HepG2 (cell line): ENCODE measurements around the gene GMEB2. TPM values are rescaled to one million over a fixed set of nuclear protein-coding genes. Genes with fewer than 3 reads are reported as not detected.

Experiments
- ESRRA ChIP-seq: sonication (generic); formaldehyde crosslinking; IDR thresholded peaks from 2 replicates; pipeline ENCODE4 v1.5.1; 2020; ENCODE audit warnings: mild to moderate bottlenecking, low read depth, missing genetic modification reagents
- FOXK1 ChIP-seq: sonication (generic); formaldehyde crosslinking; IDR thresholded peaks from 2 replicates; pipeline ENCODE4 v1.4.0; 2020; ENCODE audit warnings: low read depth, missing genetic modification reagents, borderline replicate concordance
- HHEX ChIP-seq: IDR thresholded peaks from 2 replicates; pipeline ENCODE4 v1.6.1; 2016; ENCODE audit warnings: control low read depth
- LCORL ChIP-seq, 2 experiments: fragments of 450-650 bp in 1 of 2; sonication (generic) in 1 of 2; formaldehyde crosslinking in 1 of 2; IDR thresholded peaks; 2 replicates each; pipeline versions ENCODE4 v1.5.0 to v1.6.1; 2017 to 2020; ENCODE audit warnings: antibody characterized with exemption in 1 of 2, missing genetic modification reagents in 1 of 2
- MED1 ChIP-seq: sonication (generic); formaldehyde crosslinking; IDR thresholded peaks from 2 replicates; pipeline ENCODE4 v1.4.0; 2020; ENCODE audit warnings: missing genetic modification reagents
- MIXL1 ChIP-seq: IDR thresholded peaks from 2 replicates; pipeline ENCODE4 v1.6.1; 2016
- MTF2 ChIP-seq: sonication (generic); formaldehyde crosslinking; IDR thresholded peaks from 2 replicates; pipeline ENCODE4 v1.5.0; 2020; ENCODE audit warnings: missing genetic modification reagents, borderline replicate concordance
- NAIF1 ChIP-seq: sonication (generic); formaldehyde crosslinking; IDR thresholded peaks from 2 replicates; pipeline ENCODE4 v1.5.0; 2020; ENCODE audit warnings: mild to moderate bottlenecking, missing genetic modification reagents, borderline replicate concordance
- NFIB ChIP-seq: sonication (generic); formaldehyde crosslinking; IDR thresholded peaks from 2 replicates; pipeline ENCODE4 v1.9.0; 2021; ENCODE audit warnings: missing genetic modification reagents, mild to moderate bottlenecking, borderline replicate concordance
- NFRKB ChIP-seq: fragments of 450-650 bp; IDR thresholded peaks from 2 replicates; pipeline ENCODE4 v1.6.1; 2017
- PAF1 ChIP-seq: IDR thresholded peaks from 2 replicates; pipeline ENCODE4 v1.6.1; 2016; ENCODE audit warnings: missing genetic modification reagents, missing compliant biosample characterization
- RCOR2 ChIP-seq: IDR thresholded peaks from 2 replicates; pipeline ENCODE4 v1.6.1; 2016; ENCODE audit warnings: missing biosample characterization, missing genetic modification reagents
- TBL1XR1 ChIP-seq: fragments of 150-350 bp; IDR thresholded peaks from 2 replicates; pipeline ENCODE4 v1.6.1; 2014; ENCODE audit warnings: borderline replicate concordance, low read length; ENCODE audit not compliant: partially characterized antibody
- TBX2 ChIP-seq: sonication (generic); formaldehyde crosslinking; IDR thresholded peaks from 2 replicates; pipeline ENCODE4 v1.5.0; 2020; ENCODE audit warnings: missing genetic modification reagents, mild to moderate bottlenecking, borderline replicate concordance
- WIZ ChIP-seq: sonication (generic); formaldehyde crosslinking; IDR thresholded peaks from 2 replicates; pipeline ENCODE4 v1.5.1; 2020; ENCODE audit warnings: mild to moderate bottlenecking, missing genetic modification reagents
- ZNF24 ChIP-seq: fragments of 450-650 bp; IDR thresholded peaks from 2 replicates; pipeline ENCODE4 v1.6.1; 2017; ENCODE audit warnings: antibody characterized with exemption, mild to moderate bottlenecking
- ZNF335 ChIP-seq: sonication (generic); formaldehyde crosslinking; IDR thresholded peaks from 2 replicates; pipeline ENCODE4 v1.4.0; 2020; ENCODE audit warnings: missing genetic modification reagents
- ZNF33B ChIP-seq: sonication (generic); formaldehyde crosslinking; IDR thresholded peaks from 2 replicates; pipeline ENCODE4 v1.5.1; 2020; ENCODE audit warnings: mild to moderate bottlenecking, missing genetic modification reagents
- ZNF460 ChIP-seq: sonication (generic); formaldehyde crosslinking; IDR thresholded peaks from 2 replicates; pipeline ENCODE4 v1.5.1; 2020; ENCODE audit warnings: missing genetic modification reagents, mild to moderate bottlenecking, borderline replicate concordance
- ZNF670 ChIP-seq: sonication (generic); formaldehyde crosslinking; IDR thresholded peaks from 2 replicates; pipeline ENCODE4 v1.8.0; 2022; ENCODE audit warnings: mild to moderate bottlenecking, missing genetic modification reagents, borderline replicate concordance
- ZNF720 ChIP-seq: sonication (generic); formaldehyde crosslinking; IDR thresholded peaks from 2 replicates; pipeline ENCODE4 v1.4.0; 2020; ENCODE audit warnings: missing genetic modification reagents
- ZNF746 ChIP-seq: sonication (generic); formaldehyde crosslinking; IDR thresholded peaks from 2 replicates; pipeline ENCODE4 v1.8.0; 2022; ENCODE audit warnings: mild to moderate bottlenecking, missing genetic modification reagents
- ZNF747 ChIP-seq: sonication (generic); formaldehyde crosslinking; IDR thresholded peaks from 2 replicates; pipeline ENCODE4 v1.8.1; 2023; ENCODE audit warnings: missing genetic modification reagents, mild to moderate bottlenecking, borderline replicate concordance
- ZNF775 ChIP-seq: sonication (generic); formaldehyde crosslinking; IDR thresholded peaks from 2 replicates; pipeline ENCODE4 v1.4.0; 2020; ENCODE audit warnings: missing genetic modification reagents, mild to moderate bottlenecking, moderate library complexity, borderline replicate concordance
- ZNF839 ChIP-seq: sonication (generic); formaldehyde crosslinking; IDR thresholded peaks from 2 replicates; pipeline ENCODE4 v1.4.0; 2020; ENCODE audit warnings: missing genetic modification reagents, mild to moderate bottlenecking, borderline replicate concordance
- ZSCAN31 ChIP-seq: sonication (generic); formaldehyde crosslinking; IDR thresholded peaks from 2 replicates; pipeline ENCODE4 v1.5.0; 2020; ENCODE audit warnings: low read depth, mild to moderate bottlenecking, missing genetic modification reagents
- polyA plus RNA-seq, 8 experiments: library from polyadenylated mRNA; depleted of rRNA in 3 of 8; stranded (reverse) in 7 of 8; unstranded in 1 of 8; fragments of >200 nt; fragmentation: Illumina TruSeq in 4 of 8; extraction: Trizol in 4 of 8; gene quantifications; 2 replicates each; pipeline versions ENCODE4 v1.2.1 to v1.2.3, GENCODE V29; 2011 to 2016; ENCODE audit warnings: low read depth in 4 of 8, missing spikeins in 1 of 8, mixed read lengths in 1 of 8; ENCODE audit not compliant: insufficient read depth in 1 of 8
- total RNA-seq, 5 experiments: library from RNA; depleted of rRNA; stranded (reverse); fragments of >200 nt; fragmentation: Illumina TruSeq; extraction: Trizol; gene quantifications; 2 replicates each; pipeline ENCODE4 v1.2.3, GENCODE V29; 2016; ENCODE audit warnings: low read depth in 1 of 5
- TF ChIP-seq, protein P1 (sequence below): sonication (generic); formaldehyde crosslinking; IDR thresholded peaks from 2 replicates; pipeline ENCODE4 v1.4.0; 2020; ENCODE audit warnings: mild to moderate bottlenecking, missing genetic modification reagents
- TF ChIP-seq, protein P2 (sequence below): sonication (generic); formaldehyde crosslinking; IDR thresholded peaks from 2 replicates; pipeline ENCODE4 v1.5.1; 2020; ENCODE audit warnings: missing genetic modification reagents, mild to moderate bottlenecking, borderline replicate concordance
- TF ChIP-seq, protein P3 (sequence below): IDR thresholded peaks from 2 replicates; pipeline ENCODE4 v1.6.1; 2016; ENCODE audit warnings: low read depth, control low read depth

The GMEB2 gene
- total and polyA plus RNA-seq, 2 of the 13 experiments (the other 11 are each of a cell fraction or from before 2014, with no cell fraction given), result 10.6 to 12.4 TPM

DNA sequence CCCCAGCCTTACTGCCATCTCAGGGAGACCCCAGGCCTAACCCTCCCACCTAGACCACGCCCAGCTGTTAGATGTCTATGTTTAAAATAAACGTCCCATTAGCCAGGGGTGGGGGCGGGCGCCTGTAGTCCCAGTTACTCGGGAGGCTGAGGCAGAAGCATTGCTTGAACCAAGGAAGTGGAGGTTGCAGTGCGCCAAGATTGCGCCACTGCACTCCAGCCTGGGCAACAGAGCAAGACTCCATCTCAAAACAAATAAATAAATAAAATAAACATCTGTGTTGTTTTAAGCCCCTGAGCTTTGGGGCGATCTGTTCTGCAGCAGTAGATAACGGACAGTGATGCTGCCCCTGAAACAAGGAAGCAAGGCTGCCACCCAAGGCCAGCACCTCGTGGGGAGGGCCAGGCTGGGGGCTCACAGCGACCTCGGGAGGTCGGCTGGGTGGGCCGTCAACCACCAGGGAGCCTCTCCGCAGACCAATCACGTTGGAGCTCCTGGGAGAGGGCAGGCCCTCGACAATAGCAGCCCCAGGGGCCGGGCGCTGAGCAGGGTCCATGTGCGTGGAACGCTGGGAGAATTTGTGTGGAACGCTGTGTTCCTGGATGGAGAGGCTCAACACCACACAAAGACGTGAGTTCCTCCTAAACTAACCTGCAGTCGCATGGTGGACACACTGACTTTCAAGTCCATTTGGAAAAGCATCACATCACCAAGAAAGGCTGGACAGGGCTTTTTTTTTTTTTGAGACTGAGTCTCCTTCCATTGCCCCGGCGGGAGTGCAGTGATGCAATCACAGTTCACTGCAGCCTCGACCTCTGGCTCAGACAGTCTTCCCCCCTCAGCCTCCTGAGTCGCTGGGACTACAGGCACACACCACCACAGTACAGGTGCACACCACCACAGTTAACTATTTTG, 51.8 kb downstream of the GMEB2 start (continued):
- TF ChIP-seq ZNF460 (CRISPR knock-in tag), result peak; percentile 98
- TF ChIP-seq ZNF24, result no peak
- 0 out of 2 replicates have a peak, but pooled peaks have one; percentile 34 for TF ChIP-seq ZNF746 (CRISPR knock-in tag)
- TF ChIP-seq, protein P1, sequence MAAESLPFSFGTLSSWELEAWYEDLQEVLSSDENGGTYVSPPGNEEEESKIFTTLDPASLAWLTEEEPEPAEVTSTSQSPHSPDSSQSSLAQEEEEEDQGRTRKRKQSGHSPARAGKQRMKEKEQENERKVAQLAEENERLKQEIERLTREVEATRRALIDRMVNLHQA (CRISPR knock-in tag), result no peak
- no peak for TF ChIP-seq NAIF1 (CRISPR knock-in tag)
- no peak for TF ChIP-seq NFRKB
- TF ChIP-seq MTF2, result no peak
- no peak for TF ChIP-seq LCORL (IDR thresholded peaks at IDR 0.05)
- TF ChIP-seq LCORL (CRISPR knock-in tag; IDR thresholded peaks at IDR 0.05), result 0 out of 2 replicates have a peak, but pooled peaks have one; percentile 7
- TF ChIP-seq FOXK1 (CRISPR knock-in tag), result no peak
- TF ChIP-seq MED1 (CRISPR knock-in tag), result no peak
- no peak for TF ChIP-seq HHEX (CRISPR knock-in tag)
- peak; percentile 12; the same call in 1 of the 2 replicates for TF ChIP-seq TBX2 (CRISPR knock-in tag)
- no peak for TF ChIP-seq ZNF839
- TF ChIP-seq RCOR2 (CRISPR knock-in tag), result no peak; the same call in 1 of the 2 replicates
- TF ChIP-seq ZNF670, result peak; percentile 59; the same call in 1 of the 2 replicates
- no peak for TF ChIP-seq ZNF747
- no peak for TF ChIP-seq PAF1
- TF ChIP-seq WIZ (CRISPR knock-in tag), result no peak; the same call in 1 of the 2 replicates
- no peak for TF ChIP-seq ZNF720 (CRISPR knock-in tag)
- TF ChIP-seq NFIB (CRISPR knock-in tag), result no peak
- TF ChIP-seq MIXL1, result no peak
- TF ChIP-seq ESRRA (CRISPR knock-in tag), result no peak
- TF ChIP-seq ZNF775 (CRISPR knock-in tag), result no peak
- TF ChIP-seq TBL1XR1, result no peak
- no peak for TF ChIP-seq ZNF335 (CRISPR knock-in tag)
- no peak; the same call in 1 of the 2 replicates for TF ChIP-seq ZNF33B (CRISPR knock-in tag)
- TF ChIP-seq ZSCAN31, result no peak
- TF ChIP-seq, protein P2, sequence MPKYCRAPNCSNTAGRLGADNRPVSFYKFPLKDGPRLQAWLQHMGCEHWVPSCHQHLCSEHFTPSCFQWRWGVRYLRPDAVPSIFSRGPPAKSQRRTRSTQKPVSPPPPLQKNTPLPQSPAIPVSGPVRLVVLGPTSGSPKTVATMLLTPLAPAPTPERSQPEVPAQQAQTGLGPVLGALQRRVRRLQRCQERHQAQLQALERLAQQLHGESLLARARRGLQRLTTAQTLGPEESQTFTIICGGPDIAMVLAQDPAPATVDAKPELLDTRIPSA, result peak; percentile 86; the same call in 1 of the 2 replicates
- TF ChIP-seq, protein P3, sequence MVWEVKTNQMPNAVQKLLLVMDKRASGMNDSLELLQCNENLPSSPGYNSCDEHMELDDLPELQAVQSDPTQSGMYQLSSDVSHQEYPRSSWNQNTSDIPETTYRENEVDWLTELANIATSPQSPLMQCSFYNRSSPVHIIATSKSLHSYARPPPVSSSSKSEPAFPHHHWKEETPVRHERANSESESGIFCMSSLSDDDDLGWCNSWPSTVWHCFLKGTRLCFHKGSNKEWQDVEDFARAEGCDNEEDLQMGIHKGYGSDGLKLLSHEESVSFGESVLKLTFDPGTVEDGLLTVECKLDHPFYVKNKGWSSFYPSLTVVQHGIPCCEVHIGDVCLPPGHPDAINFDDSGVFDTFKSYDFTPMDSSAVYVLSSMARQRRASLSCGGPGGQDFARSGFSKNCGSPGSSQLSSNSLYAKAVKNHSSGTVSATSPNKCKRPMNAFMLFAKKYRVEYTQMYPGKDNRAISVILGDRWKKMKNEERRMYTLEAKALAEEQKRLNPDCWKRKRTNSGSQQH (CRISPR knock-in tag), result no peak
